Ishikawa (cell line): ENCODE measurements around the gene TCF7.

ENCODE experiments used
- CEBPB ChIP-seq: IDR thresholded peaks from 2 replicates; pipeline ENCODE4 v1.6.1; 2012
- CREB1 ChIP-seq: IDR thresholded peaks from 2 replicates; pipeline ENCODE4 v1.6.1; 2012; ENCODE audit warnings: low read depth
- EGR1 ChIP-seq: IDR thresholded peaks from 2 replicates; pipeline ENCODE4 v1.6.1; 2012
- EP300 ChIP-seq: IDR thresholded peaks from 2 replicates; pipeline ENCODE4 v1.6.1; 2012; ENCODE audit warnings: borderline replicate concordance
- FOXM1 ChIP-seq: IDR thresholded peaks from 2 replicates; pipeline ENCODE4 v1.6.1; 2012; ENCODE audit warnings: low read depth, borderline replicate concordance
- MAX ChIP-seq: IDR thresholded peaks from 2 replicates; pipeline ENCODE4 v1.6.1; 2012
- NFIC ChIP-seq: IDR thresholded peaks from 2 replicates; pipeline ENCODE4 v1.6.1; 2012
- RAD21 ChIP-seq: IDR thresholded peaks from 2 replicates; pipeline ENCODE4 v1.6.1; 2012; ENCODE audit warnings: low read depth
- REST ChIP-seq: IDR thresholded peaks from 2 replicates; pipeline ENCODE4 v1.6.1; 2012; ENCODE audit warnings: low read depth, mild to moderate bottlenecking
- TAF1 ChIP-seq: IDR thresholded peaks from 2 replicates; pipeline ENCODE4 v1.6.1; 2012; ENCODE audit warnings: low read depth, mild to moderate bottlenecking
- TCF12 ChIP-seq: IDR thresholded peaks from 2 replicates; pipeline ENCODE4 v1.6.1; 2012; ENCODE audit warnings: low read depth
- TEAD4 ChIP-seq: IDR thresholded peaks from 2 replicates; pipeline ENCODE4 v1.6.1; 2012
- USF1 ChIP-seq: IDR thresholded peaks from 2 replicates; pipeline ENCODE4 v1.6.1; 2012
- YY1 ChIP-seq: IDR thresholded peaks from 2 replicates; pipeline ENCODE4 v1.6.1; 2012; ENCODE audit warnings: low read depth
- ZBTB7A ChIP-seq: IDR thresholded peaks from 2 replicates; pipeline ENCODE4 v1.6.1; 2012; ENCODE audit warnings: low read depth

The TCF7 gene

GRCh38 chr5:134085411-134085810, 29.1 kb upstream of the TCF7 start:
- TF ChIP-seq EP300 = no peak
- TF ChIP-seq TEAD4 = no peak
- no peak for TF ChIP-seq USF1
- TF ChIP-seq ZBTB7A = no peak
- no peak for TF ChIP-seq EGR1
- TF ChIP-seq REST = no peak
- no peak for TF ChIP-seq YY1
- TF ChIP-seq CEBPB = no peak
- TF ChIP-seq RAD21 = no peak
- no peak for TF ChIP-seq CREB1
- TF ChIP-seq TAF1 = no peak
- no peak for TF ChIP-seq FOXM1
- TF ChIP-seq TCF12 = no peak
- no peak for TF ChIP-seq NFIC
- TF ChIP-seq MAX = no peak

GRCh38 chr5:134086225-134086942, 28.1 kb upstream of the TCF7 start:
- TF ChIP-seq CEBPB (no peak), CREB1 (no peak), REST (no peak), YY1 (no peak), EP300 (no peak), TAF1 (no peak), USF1 (no peak), FOXM1 (no peak), MAX (no peak), TEAD4 (no peak), RAD21 (no peak)

- no peak for TF ChIP-seq MAX
- TF ChIP-seq TEAD4 = no peak
- no peak for TF ChIP-seq FOXM1
- TF ChIP-seq YY1 = no peak
These were observed 27.6 kb upstream of the TCF7 start for GRCh38 chr5:134086943-134087305.

GRCh38 chr5:134088291-134088690, 26.2 kb upstream of the TCF7 start:
- TF ChIP-seq TAF1 (no peak), NFIC (no peak), USF1 (no peak), ZBTB7A (no peak), TEAD4 (no peak), RAD21 (no peak), REST (no peak), TCF12 (no peak), EP300 (no peak), CEBPB (no peak), CREB1 (no peak), MAX (no peak), FOXM1 (no peak), EGR1 (no peak), YY1 (no peak)
